Renal pelvis (tissue), 4 donors: ENCODE results near the gene ARMH3. TPM values are rescaled to one million over a fixed set of nuclear protein-coding genes. Genes with fewer than 3 reads are reported as not detected.

Source experiments
- DNase-seq: peaks from one replicate; pipeline ENCODE4 v3.0.0-alpha.2; 2013
- polyA plus RNA-seq, 3 donors: library from polyadenylated mRNA; unstranded; fragments of 120-200 nt; gene quantifications; one replicate each; pipeline ENCODE4 v1.2.1, GENCODE V29; 2013; ENCODE audit not compliant: insufficient read length in 3 of 3

ARMH3 gene
- polyA plus RNA-seq, 3 donors = 16.6 to 20.0 (median 19.6) TPM

- no peak for DNase-seq
Observed at GRCh38 chr10:101797403-101798059, 258.4 kb downstream of the ARMH3 start.

Other genes starting within 250 kb of the ARMH3 start
- gene OGA, start 237.7 kb downstream of the ARMH3 start, polyA plus RNA-seq = 100 to 1,000 TPM; 111 to 237 (median 214) TPM
- gene KCNIP2, start 212.4 kb downstream of the ARMH3 start, polyA plus RNA-seq = 1 to 10 TPM; 3.8 to 8.4 (median 7.3) TPM
- gene HPS6, start 9.2 kb upstream of the ARMH3 start, polyA plus RNA-seq = 10 to 100 TPM; 12.4 to 16.7 (median 15.9) TPM
- 100 to 1,000 TPM; 120 to 144 (median 126) TPM for gene LDB1, start 64.2 kb upstream of the ARMH3 start, polyA plus RNA-seq
- 10 to 100 TPM; 36.0 to 37.2 (median 36.6) TPM for gene PPRC1, start 76.9 kb upstream of the ARMH3 start, polyA plus RNA-seq
- gene NOLC1, start 96.2 kb upstream of the ARMH3 start, polyA plus RNA-seq = 10 to 100 TPM; 94.3 to 100.0 (median 98.7) TPM
- gene ELOVL3, start 170.1 kb upstream of the ARMH3 start, polyA plus RNA-seq = 1 to 10 TPM; 2.1 to 3.1 (median 2.2) TPM
- 1 to 10 TPM; 1.0 to 1.4 (median 1.2) TPM for gene PITX3, start 185.3 kb upstream of the ARMH3 start, polyA plus RNA-seq
- 10 to 100 TPM; 49.5 to 58.4 (median 53.6) TPM for gene GBF1, start 189.4 kb upstream of the ARMH3 start, polyA plus RNA-seq